ENCODE measurements around the gene PCGF3.

DNA sequence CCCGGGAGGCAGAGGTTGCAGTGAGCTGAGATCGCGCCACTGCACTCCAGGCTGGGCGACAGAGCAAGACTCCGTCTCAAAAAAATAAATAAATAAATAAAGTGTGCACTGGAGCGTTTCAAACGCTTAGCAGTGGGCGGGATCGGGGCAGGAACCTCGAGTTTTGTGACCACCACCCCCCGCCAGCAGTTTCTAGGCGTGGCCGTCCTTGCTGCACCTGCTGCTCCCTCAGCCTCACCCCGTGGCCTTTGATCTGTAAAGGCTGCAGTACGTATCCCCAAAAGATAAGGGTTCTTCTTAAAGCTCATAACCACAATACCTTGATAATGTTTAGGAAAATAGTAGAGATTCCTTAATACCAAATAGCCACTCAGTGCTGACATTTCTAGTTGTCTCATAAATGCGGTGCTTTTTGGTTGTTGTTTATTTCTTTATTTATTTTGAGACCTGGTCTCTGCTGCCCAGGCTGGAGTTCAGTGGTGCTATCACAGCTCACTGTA, 33.2 kb downstream of the PCGF3 start:
- TF ChIP-seq, protein P1, sequence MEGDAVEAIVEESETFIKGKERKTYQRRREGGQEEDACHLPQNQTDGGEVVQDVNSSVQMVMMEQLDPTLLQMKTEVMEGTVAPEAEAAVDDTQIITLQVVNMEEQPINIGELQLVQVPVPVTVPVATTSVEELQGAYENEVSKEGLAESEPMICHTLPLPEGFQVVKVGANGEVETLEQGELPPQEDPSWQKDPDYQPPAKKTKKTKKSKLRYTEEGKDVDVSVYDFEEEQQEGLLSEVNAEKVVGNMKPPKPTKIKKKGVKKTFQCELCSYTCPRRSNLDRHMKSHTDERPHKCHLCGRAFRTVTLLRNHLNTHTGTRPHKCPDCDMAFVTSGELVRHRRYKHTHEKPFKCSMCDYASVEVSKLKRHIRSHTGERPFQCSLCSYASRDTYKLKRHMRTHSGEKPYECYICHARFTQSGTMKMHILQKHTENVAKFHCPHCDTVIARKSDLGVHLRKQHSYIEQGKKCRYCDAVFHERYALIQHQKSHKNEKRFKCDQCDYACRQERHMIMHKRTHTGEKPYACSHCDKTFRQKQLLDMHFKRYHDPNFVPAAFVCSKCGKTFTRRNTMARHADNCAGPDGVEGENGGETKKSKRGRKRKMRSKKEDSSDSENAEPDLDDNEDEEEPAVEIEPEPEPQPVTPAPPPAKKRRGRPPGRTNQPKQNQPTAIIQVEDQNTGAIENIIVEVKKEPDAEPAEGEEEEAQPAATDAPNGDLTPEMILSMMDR (IDR thresholded peaks at IDR 0.05; ENCODE audit: insufficient read depth, low read length, poor library complexity, severe bottlenecking), result no peak
- no peak for TF ChIP-seq EZH2phosphoT487 (conservative IDR thresholded peaks at IDR 0.05; ENCODE audit: low read length)
